ENCODE measurements around the gene ZSWIM5. TPM values are rescaled to one million over a fixed set of nuclear protein-coding genes. Genes with fewer than 3 reads are reported as not detected.

ZSWIM5 gene
- total and polyA plus RNA-seq, 2 experiments from 2014 or later: 6.6 to 7.6 TPM

GRCh38 chr1:45015683-45016082 is 190.7 kb downstream of the ZSWIM5 start:
- Histone ChIP-seq H3K9me3 (ENCODE audit: low read depth) (no peaks in the 10 kb centered on the region), H3K4me3 (no peak overlapping the region), H3K36me3 (peaks cover 7% of the 10 kb centered on the region), H3K27ac (no peak overlapping the region), H3K27me3 (no peaks in the 10 kb centered on the region), H3K4me1 (ENCODE audit: low read depth) (peaks cover 13% of the 10 kb centered on the region)
- TF ChIP-seq CTCF (IDR thresholded peaks at IDR 0.05; ENCODE audit: low read depth, low read length): no peak
- DNase-seq (ENCODE audit: low read depth in 1 of 2, low spot score in 1 of 2): no peak

GRCh38 chr1:45014321-45015028 is 191.9 kb downstream of the ZSWIM5 start:
- no peak overlapping the region for H3K4me3 ChIP-seq
- DNase-seq (ENCODE audit: low read depth in 1 of 2, low spot score in 1 of 2): peak; percentile 79 to 93
- no peak overlapping the region for H3K27ac ChIP-seq
- no peaks in the 10 kb centered on the region for H3K27me3 ChIP-seq
- H3K36me3 ChIP-seq: peaks cover 7% of the 10 kb centered on the region
- no peaks in the 10 kb centered on the region for H3K9me3 ChIP-seq (ENCODE audit: low read depth)
- H3K4me1 ChIP-seq (ENCODE audit: low read depth): peaks cover 13% of the 10 kb centered on the region
- TF ChIP-seq CTCF (IDR thresholded peaks at IDR 0.05; ENCODE audit: low read depth, low read length): peak; percentile 89

- Histone ChIP-seq H3K4me1 (ENCODE audit: low read depth) (peaks cover 13% of the 10 kb centered on the region), H3K27ac (peak overlapping the region; percentile 87), H3K9me3 (ENCODE audit: low read depth) (no peaks in the 10 kb centered on the region), H3K27me3 (no peaks in the 10 kb centered on the region), H3K4me3 (no peak overlapping the region), H3K36me3 (peaks cover 7% of the 10 kb centered on the region)
- DNase-seq (ENCODE audit: low read depth in 1 of 2, low spot score in 1 of 2): no peak
- TF ChIP-seq CTCF (IDR thresholded peaks at IDR 0.05; ENCODE audit: low read depth, low read length): no peak
Measured at GRCh38 chr1:45013551-45014209, 192.7 kb downstream of the ZSWIM5 start.

- peaks cover 13% of the 10 kb centered on the region for H3K4me1 ChIP-seq (ENCODE audit: low read depth)
- DNase-seq (ENCODE audit: low read depth in 1 of 2, low spot score in 1 of 2): peak; percentile 76 to 84
Measured at GRCh38 chr1:45012639-45013278, 193.6 kb downstream of the ZSWIM5 start.

More at GRCh38 chr1:45012639-45013278, 193.6 kb downstream of the ZSWIM5 start:
- H3K27me3 ChIP-seq: no peaks in the 10 kb centered on the region
- peak overlapping the region; percentile 87 for H3K27ac ChIP-seq
- no peak for TF ChIP-seq CTCF (IDR thresholded peaks at IDR 0.05; ENCODE audit: low read depth, low read length)
- peaks cover 7% of the 10 kb centered on the region for H3K36me3 ChIP-seq
- peak overlapping the region; percentile 41 for H3K4me3 ChIP-seq
- H3K9me3 ChIP-seq (ENCODE audit: low read depth): no peaks in the 10 kb centered on the region
